Stimulated activated naive CD8-positive, alpha-beta T cell treated with anti-CD3 and anti-CD28 coated beads, Interleukin-15, amount 100 ng/mL, for 72 hours (primary cell): Measurements from ENCODE around the gene CDH12.
"Not testable (repeated sequence)": the region's sequence is repeated elsewhere in the genome, so short reads cannot be mapped to it uniquely, and the experiment has no call there.

Source experiments
- ATAC-seq: fragments of 150-1000 bp; cut with Tn5 transposase; 2 replicates; pipeline ENCODE4 v1.10.0; 2021; ENCODE audit warnings: mild to moderate bottlenecking, moderate library complexity
- DNase-seq, 2 donors: peaks; one replicate each; pipeline ENCODE4 v3.0.0; 2021 to 2022
- H3K27ac Mint-ChIP-seq, 2 donors: one replicate each; pipeline ENCODE4 v1.8.0; 2022; ENCODE audit warnings: mild to moderate bottlenecking in 2 of 2, mixed read lengths in 2 of 2, moderate library complexity in 2 of 2
- H3K27me3 Mint-ChIP-seq: one replicate; pipeline ENCODE4 v1.8.0; 2022; ENCODE audit warnings: mixed read lengths
- H3K4me1 Mint-ChIP-seq: one replicate; pipeline ENCODE4 v1.8.0; 2022; ENCODE audit warnings: mild to moderate bottlenecking, mixed read lengths
- H3K4me3 Mint-ChIP-seq, 2 donors: one replicate each; pipeline ENCODE4 v1.8.0; 2022; ENCODE audit warnings: mild to moderate bottlenecking in 2 of 2, mixed read lengths in 2 of 2, moderate library complexity in 1 of 2
- H3K9me3 Mint-ChIP-seq, 2 donors: one replicate each; pipeline ENCODE4 v1.8.0; 2022; ENCODE audit warnings: mixed read lengths in 2 of 2

CDH12 gene

GRCh38 chr5:22023784-22024183 is 829.4 kb downstream of the CDH12 start:
- no peak for ATAC-seq

GRCh38 chr5:22012893-22013292 is 840.3 kb downstream of the CDH12 start:
- not testable (repeated sequence) for H3K4me3 Mint-ChIP-seq, ATAC-seq, H3K27ac Mint-ChIP-seq

More at GRCh38 chr5:22023784-22024183, 829.4 kb downstream of the CDH12 start:
- DNase-seq, result no peak
- H3K4me1 Mint-ChIP-seq, result no peaks in the 10 kb centered on the region
- no peak overlapping the region for H3K4me3 Mint-ChIP-seq
- no peak overlapping the region for H3K27ac Mint-ChIP-seq
- peaks cover 7 to 12% of the 10 kb centered on the region in 2 donors for H3K9me3 Mint-ChIP-seq
- H3K27me3 Mint-ChIP-seq, result no peaks in the 10 kb centered on the region

GRCh38 chr5:22010808-22011207 is 842.3 kb downstream of the CDH12 start:
- DNase-seq, H3K27me3 Mint-ChIP-seq, H3K4me1 Mint-ChIP-seq, H3K27ac Mint-ChIP-seq, H3K9me3 Mint-ChIP-seq, H3K4me3 Mint-ChIP-seq, ATAC-seq: not testable (repeated sequence)

More at GRCh38 chr5:22012893-22013292, 840.3 kb downstream of the CDH12 start:
- DNase-seq, H3K4me1 Mint-ChIP-seq, H3K27me3 Mint-ChIP-seq, H3K9me3 Mint-ChIP-seq: not testable (repeated sequence)

GRCh38 chr5:22001097-22001496 is 852.0 kb downstream of the CDH12 start:
- not testable (repeated sequence) for H3K27ac Mint-ChIP-seq, DNase-seq, ATAC-seq, H3K4me1 Mint-ChIP-seq, H3K9me3 Mint-ChIP-seq, H3K4me3 Mint-ChIP-seq, H3K27me3 Mint-ChIP-seq

GRCh38 chr5:21985799-21986198 is 867.3 kb downstream of the CDH12 start:
- not testable (repeated sequence) for H3K4me1 Mint-ChIP-seq, H3K27me3 Mint-ChIP-seq, H3K27ac Mint-ChIP-seq, ATAC-seq, H3K9me3 Mint-ChIP-seq, DNase-seq, H3K4me3 Mint-ChIP-seq

- H3K4me3 Mint-ChIP-seq, DNase-seq, H3K27ac Mint-ChIP-seq, H3K27me3 Mint-ChIP-seq, H3K4me1 Mint-ChIP-seq, H3K9me3 Mint-ChIP-seq, ATAC-seq: not testable (repeated sequence)
These were observed 901.6 kb downstream of the CDH12 start for GRCh38 chr5:21951571-21951970.

- Mint-ChIP-seq H3K27ac (no peak overlapping the region), H3K9me3 (peaks cover 23 to 34% of the 10 kb centered on the region in 2 donors), H3K27me3 (no peaks in the 10 kb centered on the region), H3K4me1 (no peaks in the 10 kb centered on the region), H3K4me3 (no peak overlapping the region)
- ATAC-seq, result no peak
- DNase-seq, result no peak
These were observed 922.0 kb downstream of the CDH12 start for GRCh38 chr5:21931116-21931515.

GRCh38 chr5:21919414-21920022 is 933.6 kb downstream of the CDH12 start:
- DNase-seq, result no peak
- H3K27ac Mint-ChIP-seq, result no peak overlapping the region
- no peak for ATAC-seq
- H3K4me3 Mint-ChIP-seq, result no peak overlapping the region
- no peaks in the 10 kb centered on the region for H3K27me3 Mint-ChIP-seq
- H3K4me1 Mint-ChIP-seq, result no peaks in the 10 kb centered on the region
- peaks cover 0 to 6% of the 10 kb centered on the region in 2 donors for H3K9me3 Mint-ChIP-seq

- ATAC-seq, result no peak
- Mint-ChIP-seq H3K4me3 (no peak overlapping the region), H3K27ac (no peak overlapping the region), H3K9me3 (peaks cover 0 to 6% of the 10 kb centered on the region in 2 donors), H3K27me3 (no peaks in the 10 kb centered on the region), H3K4me1 (no peaks in the 10 kb centered on the region)
- DNase-seq, result no peak
These were observed 934.7 kb downstream of the CDH12 start for GRCh38 chr5:21918451-21918850.

GRCh38 chr5:21910731-21911130 is 942.4 kb downstream of the CDH12 start:
- no peak for ATAC-seq
- H3K4me3 Mint-ChIP-seq, result no peak overlapping the region

GRCh38 chr5:21895766-21896350 is 957.3 kb downstream of the CDH12 start:
- H3K4me1 Mint-ChIP-seq, result no peaks in the 10 kb centered on the region
- no peak overlapping the region for H3K4me3 Mint-ChIP-seq
- ATAC-seq (no peak), DNase-seq (no peak)
- no peaks in the 10 kb centered on the region for H3K27me3 Mint-ChIP-seq
- H3K9me3 Mint-ChIP-seq, result peaks cover 4 to 7% of the 10 kb centered on the region in 2 donors
- H3K27ac Mint-ChIP-seq, result no peak overlapping the region

More at GRCh38 chr5:21910731-21911130, 942.4 kb downstream of the CDH12 start:
- H3K27ac Mint-ChIP-seq, result no peak overlapping the region
- H3K4me1 Mint-ChIP-seq, result no peaks in the 10 kb centered on the region
- no peak for DNase-seq
- no peaks in the 10 kb centered on the region for H3K9me3 Mint-ChIP-seq
- H3K27me3 Mint-ChIP-seq, result no peaks in the 10 kb centered on the region

- no peak overlapping the region for H3K27ac Mint-ChIP-seq
- no peak for ATAC-seq
- H3K27me3 Mint-ChIP-seq, result no peaks in the 10 kb centered on the region
These were observed 960.0 kb downstream of the CDH12 start for GRCh38 chr5:21893161-21893560.

GRCh38 chr5:21889581-21889980 is 963.6 kb downstream of the CDH12 start:
- no peak for ATAC-seq
- no peak overlapping the region for H3K27ac Mint-ChIP-seq
- no peaks in the 10 kb centered on the region for H3K4me1 Mint-ChIP-seq
- peaks cover 4 to 6% of the 10 kb centered on the region in 2 donors for H3K9me3 Mint-ChIP-seq
- no peak overlapping the region for H3K4me3 Mint-ChIP-seq
- H3K27me3 Mint-ChIP-seq, result no peaks in the 10 kb centered on the region
- DNase-seq, result no peak

More at GRCh38 chr5:21893161-21893560, 960.0 kb downstream of the CDH12 start:
- Mint-ChIP-seq H3K4me3 (no peak overlapping the region), H3K4me1 (no peaks in the 10 kb centered on the region), H3K9me3 (peaks cover 0 to 4% of the 10 kb centered on the region in 2 donors)
- no peak for DNase-seq

GRCh38 chr5:21882074-21882745 is 970.9 kb downstream of the CDH12 start:
- Mint-ChIP-seq H3K4me3 (no peak overlapping the region), H3K27ac (no peak overlapping the region), H3K9me3 (peaks cover 13 to 39% of the 10 kb centered on the region in 2 donors), H3K27me3 (no peaks in the 10 kb centered on the region), H3K4me1 (no peaks in the 10 kb centered on the region)
- DNase-seq (no peak), ATAC-seq (no peak)

- Mint-ChIP-seq H3K4me3 (no peak overlapping the region), H3K27ac (no peak overlapping the region), H3K27me3 (no peaks in the 10 kb centered on the region), H3K9me3 (peaks cover 18 to 40% of the 10 kb centered on the region in 2 donors), H3K4me1 (no peaks in the 10 kb centered on the region)
- DNase-seq (no peak), ATAC-seq (no peak)
These were observed 973.0 kb downstream of the CDH12 start for GRCh38 chr5:21880164-21880563.

GRCh38 chr5:21862986-21863385 is 990.2 kb downstream of the CDH12 start:
- Mint-ChIP-seq H3K4me1 (no peaks in the 10 kb centered on the region), H3K27me3 (no peaks in the 10 kb centered on the region), H3K4me3 (no peak overlapping the region), H3K9me3 (peaks cover 0 to 31% of the 10 kb centered on the region in 2 donors), H3K27ac (no peak overlapping the region)
- ATAC-seq (no peak), DNase-seq (no peak)
